T-helper 22 cell (primary cell): Measurements from ENCODE around the gene FOXM1.

ENCODE experiments used
- DNase-seq: peaks from one replicate; pipeline ENCODE4 v3.0.0-alpha.2; 2020; ENCODE audit warnings: low read depth

Gene FOXM1

DNA sequence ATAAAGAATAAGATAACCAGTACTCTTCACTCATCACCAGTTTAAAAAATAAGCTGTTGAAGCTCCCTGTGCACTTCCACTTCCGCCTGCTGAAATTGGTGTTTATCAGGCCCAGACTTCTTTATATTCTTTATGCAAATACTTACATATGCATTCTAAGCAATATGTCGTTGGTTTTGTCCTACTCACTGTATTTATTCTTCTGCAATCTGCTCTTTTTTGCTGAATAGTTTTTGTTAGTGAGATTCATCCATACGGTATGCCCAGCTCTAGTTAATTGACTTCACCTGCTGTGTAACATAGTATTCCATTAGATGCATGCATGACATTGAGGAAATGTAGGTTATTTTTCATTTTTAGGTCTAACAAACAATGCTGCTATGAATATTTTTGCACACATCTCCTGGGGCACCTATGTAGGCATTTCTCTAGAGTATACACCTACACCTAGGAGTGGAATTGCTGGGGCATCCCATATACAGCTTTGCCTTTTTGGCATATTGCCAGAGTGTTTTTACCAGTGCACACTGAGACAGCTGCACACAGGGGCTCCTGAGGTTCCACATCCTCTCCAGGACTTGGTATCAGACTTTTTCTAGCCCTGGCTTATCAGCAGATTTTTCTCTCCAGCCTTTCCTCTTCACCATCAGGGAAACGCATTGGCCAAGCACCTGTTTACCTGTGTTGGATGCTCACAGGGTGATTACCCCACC is 41.1 kb downstream of the FOXM1 start:
- no peak for DNase-seq

DNA sequence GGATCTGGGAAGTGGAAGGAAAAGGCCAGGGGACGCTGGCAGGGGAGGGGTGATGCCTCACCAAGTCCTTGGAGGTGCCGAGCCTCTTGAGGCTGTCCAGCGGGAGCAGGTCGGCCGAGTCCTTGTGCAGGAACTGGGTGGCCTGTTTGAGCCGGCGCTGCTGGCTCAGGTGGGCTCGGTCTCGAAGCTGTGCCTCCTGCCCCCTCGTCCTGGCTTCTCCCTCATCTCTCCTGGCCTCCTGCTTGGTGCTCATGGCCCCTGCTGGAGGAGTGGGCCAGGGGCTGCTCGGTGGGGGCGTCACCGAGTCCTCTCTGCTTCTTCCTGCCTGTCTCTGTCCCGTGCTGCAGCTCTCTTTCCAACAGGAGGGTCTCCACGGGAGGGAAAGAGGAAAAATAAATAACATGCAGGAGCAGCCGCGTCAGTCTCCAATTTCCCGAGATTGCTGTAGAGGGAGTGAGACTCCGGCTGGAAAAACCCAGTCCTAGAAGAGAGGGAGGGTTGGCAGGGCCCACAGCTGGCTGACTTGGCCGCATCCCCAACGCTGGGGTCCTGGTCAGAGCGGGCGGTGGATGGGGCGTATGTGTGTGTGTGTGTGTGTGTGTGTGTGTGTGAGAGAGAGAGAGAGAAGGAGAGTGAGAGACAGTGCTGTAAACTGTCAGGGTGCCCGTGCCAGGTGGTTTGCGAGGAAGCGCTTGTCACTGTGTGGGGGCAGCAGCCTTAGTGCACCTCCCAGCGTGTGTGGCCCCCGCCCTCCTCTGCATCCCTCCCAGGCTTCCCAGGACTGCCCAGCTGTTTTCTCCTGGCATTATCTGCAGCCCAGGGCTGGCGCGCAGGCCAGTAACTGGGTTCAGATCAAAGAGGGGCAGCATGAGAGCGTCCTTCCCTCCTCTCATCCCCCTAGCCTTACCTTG is 42.1 kb downstream of the FOXM1 start, which contains the start of gene NRIP2:
TSS of gene NRIP2 (minus strand) at position 455 of the 911 bp plus-strand sequence. CDS start at position 403, 52 bp downstream.
- DNase-seq, result no peak

DNA sequence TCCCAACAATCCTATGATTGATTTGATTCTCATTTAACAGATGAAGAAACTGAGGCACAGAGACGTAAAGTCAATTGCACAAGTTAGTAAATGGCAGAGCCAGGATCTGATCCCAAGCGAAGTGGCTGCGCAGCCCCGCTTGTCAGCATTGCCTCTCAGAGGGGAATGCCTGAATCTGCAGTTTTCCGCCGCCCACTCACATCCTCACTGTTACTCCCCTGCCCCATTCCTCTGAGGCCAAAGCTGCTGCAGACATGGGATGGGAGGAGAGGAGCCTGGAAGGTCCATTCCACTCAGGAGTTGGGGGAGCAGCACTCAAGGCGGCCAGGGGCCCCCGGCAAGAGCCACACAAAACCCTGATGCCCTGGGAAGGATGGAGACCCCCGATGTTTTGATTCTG is 43.2 kb downstream of the FOXM1 start:
- no peak for DNase-seq

DNA sequence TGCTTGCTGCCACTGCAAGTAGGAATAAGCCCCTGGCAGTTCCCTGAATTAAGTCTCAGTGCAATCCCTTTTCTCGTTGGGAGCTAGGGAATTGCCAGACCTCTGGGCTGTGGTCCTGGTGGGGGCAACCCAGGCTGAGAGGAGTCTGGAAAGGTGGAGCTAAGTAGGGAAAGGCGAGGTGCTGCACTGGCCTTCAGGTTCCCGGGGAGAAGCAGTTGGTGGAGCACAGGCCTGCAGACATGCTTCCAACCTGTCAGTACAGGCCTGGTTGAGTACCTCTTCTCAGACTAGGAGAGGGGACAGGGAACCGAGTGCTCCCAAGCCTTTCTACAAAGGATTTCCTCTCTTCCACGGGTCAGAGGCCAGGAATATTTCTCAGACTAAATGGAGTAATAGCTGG is 43.6 kb downstream of the FOXM1 start:
- DNase-seq, result no peak

DNA sequence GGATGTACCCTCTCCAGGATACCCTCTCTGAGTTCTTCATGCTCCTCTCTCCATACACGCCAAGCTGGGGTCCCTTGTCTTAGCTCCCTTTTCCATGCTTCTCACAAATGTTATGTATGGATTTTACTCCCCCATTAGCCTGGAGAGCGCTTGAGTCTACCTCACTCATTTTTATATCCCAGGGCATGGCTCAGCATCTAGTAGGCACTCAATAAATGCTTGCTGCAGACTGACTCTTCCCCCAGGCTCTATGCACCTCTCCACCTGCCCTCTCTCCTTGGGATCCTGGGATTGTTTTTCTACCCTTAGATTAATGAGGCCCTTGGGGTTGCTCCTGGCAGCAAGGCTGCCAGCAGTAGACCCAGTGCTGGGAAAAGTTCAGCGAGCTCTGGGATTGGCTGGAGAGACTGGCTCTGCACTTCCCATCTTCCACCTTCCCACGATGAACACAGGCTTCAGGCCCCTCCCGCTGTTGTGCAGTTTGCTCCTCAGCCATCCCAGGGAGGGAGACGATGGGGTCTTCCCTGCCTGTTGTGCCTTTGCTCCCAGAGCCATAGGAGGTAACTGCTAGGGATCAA is 44.3 kb downstream of the FOXM1 start:
- no peak for DNase-seq

DNA sequence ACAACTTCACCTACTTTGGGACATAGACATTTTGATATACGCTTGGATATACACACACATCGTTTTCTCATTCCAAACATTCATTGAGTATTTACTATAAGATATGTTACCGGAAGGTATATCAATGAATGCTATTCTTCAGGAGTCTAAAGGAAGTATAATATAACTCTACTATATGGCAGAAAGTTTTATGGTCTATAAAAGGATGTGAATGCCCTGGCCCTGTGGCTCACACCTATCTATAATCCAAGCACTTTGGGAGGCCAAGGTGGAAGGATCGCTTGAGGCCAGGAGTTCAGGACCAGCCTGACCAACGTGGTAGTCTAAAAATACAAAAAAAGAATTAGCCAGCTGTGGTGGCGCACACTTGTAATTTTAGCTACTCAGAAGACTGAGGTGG is 47.7 kb downstream of the FOXM1 start:
- no peak for DNase-seq

DNA sequence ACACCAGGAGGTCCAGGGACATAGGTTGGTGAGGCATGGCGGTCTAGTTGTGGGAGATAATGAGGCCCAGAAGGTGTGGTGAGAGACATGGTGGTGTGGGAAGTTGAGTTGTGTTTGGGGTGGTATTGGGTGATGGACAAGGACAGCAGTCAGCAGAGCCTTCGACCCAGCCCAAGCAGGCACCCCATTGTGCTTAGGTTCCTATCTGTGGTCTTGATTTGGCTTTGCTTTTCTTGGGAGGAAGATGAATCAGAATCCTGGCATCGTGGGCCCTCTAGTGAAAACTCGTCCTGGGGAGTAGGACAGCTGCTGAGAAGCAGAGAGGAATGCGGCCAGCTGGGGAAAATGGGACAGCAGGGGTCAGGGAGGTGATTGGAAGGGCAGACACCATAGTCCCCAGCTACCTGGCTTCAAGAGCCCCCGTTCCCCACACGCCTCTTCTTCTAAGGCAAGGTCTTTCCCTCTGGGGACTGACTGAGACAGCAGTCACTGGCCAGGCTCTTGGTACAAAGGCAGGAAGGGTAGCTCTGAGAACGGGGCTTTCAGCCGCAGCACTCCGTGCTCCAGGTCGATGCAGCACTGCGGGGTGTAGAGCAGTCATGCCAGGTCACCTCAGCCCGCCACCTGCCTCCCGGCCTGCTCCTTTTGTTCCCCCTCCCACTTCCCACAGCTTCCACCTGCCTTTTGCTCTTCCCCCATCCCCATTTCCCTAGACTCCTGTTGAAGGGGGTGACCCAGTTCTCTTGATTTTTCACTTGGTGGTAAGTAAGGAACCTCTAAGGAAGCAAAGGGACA is 50.1 kb downstream of the FOXM1 start:
- no peak for DNase-seq

DNA sequence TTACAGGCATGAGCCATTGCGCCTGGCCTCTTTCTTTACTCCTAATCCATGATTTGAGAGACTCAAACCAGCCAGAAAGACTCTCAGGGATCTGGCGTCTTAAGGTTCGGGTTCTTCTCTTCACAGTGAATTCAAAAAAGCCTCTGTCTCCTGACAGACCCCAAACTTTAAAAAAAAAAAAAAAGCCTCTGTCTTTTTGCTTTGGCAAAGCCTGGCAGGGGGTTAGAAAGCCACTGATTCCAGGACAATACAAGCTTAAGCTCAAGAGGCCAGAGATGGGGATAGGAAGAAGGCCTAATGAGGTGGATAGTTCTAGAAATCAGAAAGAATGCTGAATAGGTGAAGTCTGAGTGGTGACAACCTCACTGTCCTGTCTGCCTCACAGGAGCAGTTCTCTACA is 50.9 kb downstream of the FOXM1 start:
- no peak for DNase-seq

DNA sequence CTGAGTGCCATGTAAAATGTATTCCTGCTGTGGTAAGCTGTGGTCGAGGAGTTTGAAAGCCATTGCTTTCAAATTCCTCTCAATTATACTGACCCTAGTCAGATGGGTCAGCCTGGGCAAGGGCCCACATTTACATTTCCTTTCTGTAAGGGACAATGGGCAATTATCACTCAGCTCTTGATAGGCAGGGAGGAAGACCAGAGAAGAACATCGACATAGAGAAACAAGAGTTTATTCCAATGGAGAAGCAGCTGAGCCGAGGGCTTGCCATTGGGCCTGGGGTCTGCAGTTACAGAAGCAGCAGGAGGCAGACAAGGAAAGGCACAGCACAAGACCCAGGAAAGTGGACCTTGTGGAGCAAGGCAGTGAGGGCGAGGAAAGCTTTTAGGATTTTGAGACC is 51.8 kb downstream of the FOXM1 start:
- DNase-seq, result no peak

DNA sequence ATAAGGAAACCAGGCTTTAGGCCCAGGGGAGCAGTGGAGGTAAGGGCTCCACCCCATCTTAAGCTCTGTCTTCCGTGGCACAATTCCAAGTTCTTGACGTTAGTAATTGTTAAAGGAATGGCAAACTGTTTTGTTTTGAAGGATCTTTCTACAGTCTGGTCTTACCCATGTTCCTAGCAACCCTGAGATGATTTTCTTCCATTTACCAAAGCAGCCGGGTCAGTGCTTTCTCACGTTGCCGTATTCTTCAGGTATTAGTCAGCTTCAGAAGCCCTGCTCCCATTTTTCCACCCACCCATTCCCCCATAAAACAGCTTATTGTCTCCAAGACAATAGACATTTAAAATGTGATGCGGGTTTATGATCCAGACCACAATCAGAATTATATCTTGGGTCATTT is 52.4 kb downstream of the FOXM1 start:
- no peak for DNase-seq

DNA sequence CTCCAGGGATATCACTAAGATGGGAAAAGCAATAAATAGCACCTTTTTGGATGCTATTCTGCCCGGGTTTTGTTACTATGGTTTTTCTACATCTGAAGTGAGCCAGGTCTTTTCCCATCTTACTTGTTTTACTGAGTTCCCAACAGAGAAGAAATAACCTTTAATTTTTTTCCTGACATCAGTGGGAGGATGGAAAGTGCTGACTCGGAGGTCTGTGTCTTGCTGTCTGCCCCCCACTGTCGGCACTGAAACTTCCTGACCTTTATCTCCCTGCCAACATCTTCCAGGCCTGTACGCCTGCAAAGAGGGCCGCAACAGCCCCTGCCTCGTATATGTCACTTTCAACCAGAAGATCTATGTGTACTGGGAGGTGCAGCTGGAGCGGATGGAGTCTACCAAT is 53.5 kb downstream of the FOXM1 start:
- no peak for DNase-seq

DNA sequence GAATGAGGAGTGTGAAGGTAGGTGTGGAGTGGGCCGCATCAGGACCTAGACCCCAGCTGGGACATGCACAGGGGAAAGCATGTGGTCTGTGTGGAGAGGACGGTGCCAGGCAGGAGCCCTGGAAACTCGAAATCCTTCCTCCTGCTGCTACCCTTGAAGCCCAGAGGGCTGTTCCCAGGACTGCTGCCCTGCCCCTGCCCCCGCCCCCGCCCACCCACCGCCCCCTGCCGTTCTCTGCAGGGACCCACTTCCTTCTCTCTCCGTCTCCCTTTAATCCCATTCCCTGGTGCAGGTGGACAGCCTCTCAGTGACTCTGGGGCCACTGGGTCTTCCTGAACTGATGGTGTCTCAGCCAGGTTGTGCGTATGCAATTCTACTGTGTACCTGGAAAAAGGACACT is 56.5 kb downstream of the FOXM1 start:
- no peak for DNase-seq

DNA sequence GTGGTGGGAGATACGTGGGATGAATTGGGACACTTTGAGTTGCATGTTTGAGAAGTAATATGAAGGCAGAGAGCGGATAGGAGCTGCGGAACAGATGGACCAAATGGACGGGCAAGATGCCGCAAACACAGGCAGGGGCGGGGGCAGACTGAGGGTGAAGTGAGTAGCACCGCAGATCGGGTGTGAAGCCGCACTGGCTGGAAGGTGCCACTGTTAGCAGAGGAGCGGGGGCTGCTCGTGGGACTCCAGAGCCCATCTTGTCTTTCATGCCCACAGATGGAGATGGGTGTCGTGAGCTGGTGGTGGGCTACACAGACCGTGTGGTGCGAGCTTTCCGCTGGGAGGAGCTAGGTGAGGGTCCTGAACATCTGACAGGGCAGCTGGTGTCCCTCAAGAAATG is 57.2 kb downstream of the FOXM1 start:
- no peak for DNase-seq

DNA sequence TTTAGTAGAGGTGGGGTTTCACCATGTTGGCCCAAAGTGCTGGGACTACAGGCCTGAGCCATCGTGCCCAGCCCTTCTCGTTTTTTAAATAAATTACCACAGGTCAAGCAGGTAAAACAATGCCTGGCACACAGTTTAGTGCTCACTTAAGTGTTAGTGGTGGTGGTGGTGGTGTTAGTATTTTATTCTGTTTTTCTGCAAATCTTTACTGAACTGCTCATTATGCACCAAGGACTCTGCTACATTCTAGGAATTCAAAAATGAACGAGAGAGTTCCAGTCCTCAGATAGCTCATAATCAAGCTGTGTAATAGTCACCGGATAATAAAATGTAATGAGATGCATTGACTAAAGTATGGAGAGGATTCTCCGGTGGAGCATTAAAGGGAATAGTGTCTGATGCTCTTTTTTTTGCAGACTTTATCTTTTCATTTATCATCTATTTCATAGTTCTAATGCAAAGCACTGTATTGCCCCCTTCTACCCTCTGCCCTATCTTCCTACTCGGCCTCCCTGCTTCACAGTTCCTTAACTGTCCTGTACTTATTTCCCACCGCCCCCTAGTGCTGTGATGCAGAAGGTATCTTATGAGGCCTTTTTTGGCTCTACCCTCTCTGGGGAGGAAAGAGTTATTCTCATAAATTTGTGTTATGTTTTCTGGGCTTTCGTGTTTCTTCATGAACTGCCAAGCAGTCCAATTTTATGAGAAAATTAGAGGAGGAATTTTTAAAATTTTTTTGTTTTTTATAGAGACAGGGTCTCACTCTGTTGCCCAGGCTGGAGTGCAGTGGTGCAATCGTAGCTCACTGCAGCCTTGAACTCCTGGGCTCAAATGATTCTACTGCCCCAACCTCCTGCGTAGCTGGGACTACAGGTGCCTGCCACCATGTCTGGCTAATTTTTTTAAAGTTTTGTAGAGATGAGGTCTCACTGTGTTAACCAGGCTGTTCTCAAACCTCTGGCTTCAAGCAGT is 63.5 kb downstream of the FOXM1 start:
- DNase-seq, result peak; percentile 13

DNA sequence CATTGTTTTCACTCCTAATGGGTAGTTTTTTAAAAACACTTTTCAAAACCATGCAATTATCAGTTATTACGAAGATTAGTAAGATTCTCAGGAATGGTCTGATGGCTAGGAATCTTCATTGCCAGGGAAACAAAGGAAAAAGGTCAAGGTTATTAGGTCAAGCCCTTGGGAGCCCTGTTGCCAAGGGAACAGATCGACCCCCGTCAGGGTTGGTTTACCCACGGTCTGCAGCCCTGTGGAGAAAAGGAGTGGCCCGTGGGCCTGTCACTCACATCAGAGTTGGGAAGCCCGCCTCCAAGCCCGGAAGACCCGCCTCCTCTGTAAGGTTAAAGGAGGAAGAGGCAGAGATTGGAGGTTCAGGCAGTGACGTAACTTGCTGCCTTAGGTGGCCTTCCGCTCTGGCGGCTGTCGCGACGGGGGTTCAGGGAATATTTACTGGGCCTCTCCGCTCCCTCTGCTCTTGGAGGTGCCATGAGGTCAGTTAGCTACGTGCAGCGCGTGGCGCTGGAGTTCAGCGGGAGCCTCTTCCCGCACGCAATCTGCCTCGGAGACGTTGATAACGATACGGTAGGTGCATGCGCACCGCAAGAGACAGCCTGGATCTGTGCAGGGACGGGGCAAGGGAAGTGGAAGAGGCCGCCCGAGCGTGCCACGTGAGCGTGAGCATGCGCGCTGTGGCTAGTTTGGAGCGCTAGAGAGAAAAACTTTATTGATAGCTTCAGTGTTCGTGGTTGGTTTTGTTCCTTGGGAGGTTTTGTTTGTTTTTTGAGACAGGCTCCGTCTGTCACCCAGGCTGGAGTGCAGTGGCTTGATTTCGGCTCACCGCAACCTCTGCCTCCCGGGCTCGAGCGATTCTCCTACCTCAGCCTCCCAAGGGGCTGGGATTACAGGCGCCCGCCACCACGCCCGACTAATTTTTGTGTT is 64.4 kb downstream of the FOXM1 start, which contains the start of gene ITFG2:
TSS of gene ITFG2 (plus strand) at position 379 of the 924 bp plus-strand sequence. CDS start at position 472, 93 bp downstream.
- peak; percentile 95 for DNase-seq

DNA sequence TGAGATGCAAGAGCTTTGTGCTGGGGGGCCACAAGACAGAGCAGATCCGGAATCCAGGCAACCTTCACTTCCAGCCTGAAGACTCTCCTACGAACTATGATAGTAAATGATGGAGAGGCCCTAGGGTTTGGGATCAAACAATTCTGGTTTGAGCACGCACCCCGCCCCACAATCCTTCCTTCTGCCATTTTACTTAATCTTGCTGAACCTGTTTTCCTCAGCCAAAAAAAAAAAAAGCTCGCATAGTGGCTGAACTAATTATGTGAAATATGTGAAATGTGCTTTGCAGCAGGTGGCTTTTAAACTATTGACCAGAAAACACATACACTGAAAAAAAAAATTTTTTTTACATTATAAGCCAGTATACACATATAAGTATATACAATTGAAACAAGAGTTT is 65.2 kb downstream of the FOXM1 start:
- DNase-seq, result no peak
